Ishikawa (cell line): ENCODE results near the gene RNF144B.
A peak's percentile ranks its signal among the peaks of the same experiment; 100 is the strongest.

Experiments used
- CEBPB ChIP-seq: IDR thresholded peaks from 2 replicates; pipeline ENCODE4 v1.6.1; 2012
- CREB1 ChIP-seq: IDR thresholded peaks from 2 replicates; pipeline ENCODE4 v1.6.1; 2012; ENCODE audit warnings: low read depth
- EGR1 ChIP-seq: IDR thresholded peaks from 2 replicates; pipeline ENCODE4 v1.6.1; 2012
- EP300 ChIP-seq: IDR thresholded peaks from 2 replicates; pipeline ENCODE4 v1.6.1; 2012; ENCODE audit warnings: borderline replicate concordance
- FOXM1 ChIP-seq: IDR thresholded peaks from 2 replicates; pipeline ENCODE4 v1.6.1; 2012; ENCODE audit warnings: low read depth, borderline replicate concordance
- NFIC ChIP-seq: IDR thresholded peaks from 2 replicates; pipeline ENCODE4 v1.6.1; 2012
- RAD21 ChIP-seq: IDR thresholded peaks from 2 replicates; pipeline ENCODE4 v1.6.1; 2012; ENCODE audit warnings: low read depth
- TAF1 ChIP-seq: IDR thresholded peaks from 2 replicates; pipeline ENCODE4 v1.6.1; 2012; ENCODE audit warnings: low read depth, mild to moderate bottlenecking
- TCF12 ChIP-seq: IDR thresholded peaks from 2 replicates; pipeline ENCODE4 v1.6.1; 2012; ENCODE audit warnings: low read depth
- TEAD4 ChIP-seq: IDR thresholded peaks from 2 replicates; pipeline ENCODE4 v1.6.1; 2012
- YY1 ChIP-seq: IDR thresholded peaks from 2 replicates; pipeline ENCODE4 v1.6.1; 2012; ENCODE audit warnings: low read depth
- ZBTB7A ChIP-seq: IDR thresholded peaks from 2 replicates; pipeline ENCODE4 v1.6.1; 2012; ENCODE audit warnings: low read depth
- TF ChIP-seq, protein P1 (sequence below): IDR thresholded peaks from 2 replicates; pipeline ENCODE4 v1.6.1; 2012; ENCODE audit warnings: low read depth, mild to moderate bottlenecking
- TF ChIP-seq, protein P2 (sequence below): IDR thresholded peaks from 2 replicates; pipeline ENCODE4 v1.6.1; 2012
- TF ChIP-seq, protein P3 (sequence below): IDR thresholded peaks from 2 replicates; pipeline ENCODE4 v1.6.1; 2012

Gene RNF144B

DNA sequence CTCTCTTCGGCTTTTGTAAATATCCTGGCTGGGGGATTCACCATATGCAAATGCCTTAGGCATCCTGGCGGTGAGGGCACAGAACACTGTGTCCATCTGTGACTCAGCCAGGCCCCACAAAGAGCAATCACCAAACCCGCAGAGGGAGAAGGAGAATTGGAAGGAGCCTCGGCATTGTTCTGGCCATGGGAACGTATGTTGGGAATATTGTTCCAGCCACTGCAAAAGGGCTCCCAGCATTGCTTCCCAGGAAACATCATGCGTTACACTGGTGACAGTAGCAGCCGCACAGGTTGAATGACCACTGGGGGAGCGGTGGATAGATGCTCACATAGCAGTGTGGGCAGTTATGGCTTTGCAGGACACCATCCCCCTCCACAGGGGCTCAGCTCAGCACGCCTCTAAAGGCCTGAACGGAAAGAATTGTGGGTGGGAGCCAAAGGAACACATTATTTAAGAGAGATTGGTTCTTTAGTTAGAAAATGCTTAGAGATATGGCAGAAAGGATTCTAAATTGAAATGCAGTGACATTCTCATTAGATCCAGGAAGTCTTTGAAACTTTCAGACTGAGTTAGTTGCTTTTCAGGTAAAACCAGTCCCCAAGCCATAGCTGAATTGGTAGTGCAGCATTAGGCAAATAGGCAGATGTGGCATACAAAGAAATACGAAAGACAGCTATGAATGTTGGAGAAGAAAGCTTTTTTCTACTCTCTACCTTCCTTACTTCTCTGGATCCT is 104.3 kb downstream of the RNF144B start:
- TF ChIP-seq EGR1 (no peak), ZBTB7A (no peak), NFIC (no peak), TEAD4 (no peak), FOXM1 (no peak), YY1 (no peak), TAF1 (no peak), CREB1 (no peak), CEBPB (no peak), RAD21 (no peak), EP300 (no peak), TCF12 (no peak)
- TF ChIP-seq, protein P1, sequence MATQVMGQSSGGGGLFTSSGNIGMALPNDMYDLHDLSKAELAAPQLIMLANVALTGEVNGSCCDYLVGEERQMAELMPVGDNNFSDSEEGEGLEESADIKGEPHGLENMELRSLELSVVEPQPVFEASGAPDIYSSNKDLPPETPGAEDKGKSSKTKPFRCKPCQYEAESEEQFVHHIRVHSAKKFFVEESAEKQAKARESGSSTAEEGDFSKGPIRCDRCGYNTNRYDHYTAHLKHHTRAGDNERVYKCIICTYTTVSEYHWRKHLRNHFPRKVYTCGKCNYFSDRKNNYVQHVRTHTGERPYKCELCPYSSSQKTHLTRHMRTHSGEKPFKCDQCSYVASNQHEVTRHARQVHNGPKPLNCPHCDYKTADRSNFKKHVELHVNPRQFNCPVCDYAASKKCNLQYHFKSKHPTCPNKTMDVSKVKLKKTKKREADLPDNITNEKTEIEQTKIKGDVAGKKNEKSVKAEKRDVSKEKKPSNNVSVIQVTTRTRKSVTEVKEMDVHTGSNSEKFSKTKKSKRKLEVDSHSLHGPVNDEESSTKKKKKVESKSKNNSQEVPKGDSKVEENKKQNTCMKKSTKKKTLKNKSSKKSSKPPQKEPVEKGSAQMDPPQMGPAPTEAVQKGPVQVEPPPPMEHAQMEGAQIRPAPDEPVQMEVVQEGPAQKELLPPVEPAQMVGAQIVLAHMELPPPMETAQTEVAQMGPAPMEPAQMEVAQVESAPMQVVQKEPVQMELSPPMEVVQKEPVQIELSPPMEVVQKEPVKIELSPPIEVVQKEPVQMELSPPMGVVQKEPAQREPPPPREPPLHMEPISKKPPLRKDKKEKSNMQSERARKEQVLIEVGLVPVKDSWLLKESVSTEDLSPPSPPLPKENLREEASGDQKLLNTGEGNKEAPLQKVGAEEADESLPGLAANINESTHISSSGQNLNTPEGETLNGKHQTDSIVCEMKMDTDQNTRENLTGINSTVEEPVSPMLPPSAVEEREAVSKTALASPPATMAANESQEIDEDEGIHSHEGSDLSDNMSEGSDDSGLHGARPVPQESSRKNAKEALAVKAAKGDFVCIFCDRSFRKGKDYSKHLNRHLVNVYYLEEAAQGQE, result no peak
- TF ChIP-seq, protein P2, sequence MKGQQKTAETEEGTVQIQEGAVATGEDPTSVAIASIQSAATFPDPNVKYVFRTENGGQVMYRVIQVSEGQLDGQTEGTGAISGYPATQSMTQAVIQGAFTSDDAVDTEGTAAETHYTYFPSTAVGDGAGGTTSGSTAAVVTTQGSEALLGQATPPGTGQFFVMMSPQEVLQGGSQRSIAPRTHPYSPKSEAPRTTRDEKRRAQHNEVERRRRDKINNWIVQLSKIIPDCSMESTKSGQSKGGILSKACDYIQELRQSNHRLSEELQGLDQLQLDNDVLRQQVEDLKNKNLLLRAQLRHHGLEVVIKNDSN, result no peak
- TF ChIP-seq, protein P3, sequence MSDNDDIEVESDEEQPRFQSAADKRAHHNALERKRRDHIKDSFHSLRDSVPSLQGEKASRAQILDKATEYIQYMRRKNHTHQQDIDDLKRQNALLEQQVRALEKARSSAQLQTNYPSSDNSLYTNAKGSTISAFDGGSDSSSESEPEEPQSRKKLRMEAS, result no peak

DNA sequence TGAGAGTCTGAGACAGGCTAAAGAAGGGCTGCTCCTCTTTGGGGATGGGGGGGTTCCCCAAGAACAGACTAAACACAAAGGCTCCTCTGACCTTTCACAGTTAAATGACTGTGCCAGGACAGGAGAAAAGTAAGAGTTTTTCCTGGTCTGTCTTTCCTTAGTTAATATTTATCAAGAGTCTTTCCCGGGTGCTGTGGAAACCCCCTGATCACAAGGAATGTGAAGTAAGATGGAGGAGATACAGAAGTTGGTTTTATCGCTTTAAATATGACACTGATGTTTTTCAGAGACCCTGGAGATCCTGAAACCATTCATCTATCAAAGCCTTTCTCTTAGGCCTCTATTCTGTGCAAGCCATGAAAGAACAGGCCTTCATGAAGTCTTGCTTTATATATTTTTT is 105.8 kb downstream of the RNF144B start:
- TF ChIP-seq ZBTB7A (no peak), CREB1 (no peak), EGR1 (no peak), YY1 (no peak), TEAD4 (no peak), TCF12 (no peak), RAD21 (no peak), FOXM1 (no peak), EP300 (no peak), CEBPB (no peak), TAF1 (no peak), NFIC (no peak)
- TF ChIP-seq, protein P1, result no peak
- TF ChIP-seq, protein P2, result no peak
- TF ChIP-seq, protein P3, result no peak

DNA sequence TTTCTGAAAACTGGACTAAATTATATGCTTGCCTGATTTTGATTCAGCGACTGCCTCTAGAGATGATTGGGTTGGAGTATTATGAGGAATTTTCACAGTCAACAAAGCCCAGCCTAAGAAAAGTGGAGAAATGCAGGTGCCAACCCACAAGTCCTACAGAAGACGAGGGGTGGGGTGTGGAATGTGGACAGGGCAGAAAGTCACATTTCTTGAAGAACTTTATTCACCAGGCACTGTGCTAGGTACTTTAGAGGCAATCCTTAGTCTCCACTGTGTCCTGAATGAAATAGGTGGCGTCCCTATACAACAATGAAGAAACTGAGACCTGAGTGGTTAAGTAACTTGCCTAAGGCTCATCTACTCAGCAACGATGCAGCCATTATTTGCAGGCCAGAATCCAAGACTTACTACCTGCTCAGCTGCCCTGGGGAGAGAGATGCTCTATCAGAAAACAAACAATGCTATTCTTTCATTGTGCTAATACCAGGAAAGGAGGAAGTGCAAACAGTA is 106.3 kb downstream of the RNF144B start:
- TF ChIP-seq NFIC (peak; percentile 46; the same call in 1 of the 2 replicates), EP300 (peak; percentile 78; the same call in 1 of the 2 replicates), TEAD4 (peak; percentile 85), FOXM1 (no peak; the same call in 1 of the 2 replicates), RAD21 (no peak), TCF12 (peak; percentile 78)
- TF ChIP-seq, protein P3, result 0 out of 2 replicates have a peak, but pooled peaks have one; percentile 25

DNA sequence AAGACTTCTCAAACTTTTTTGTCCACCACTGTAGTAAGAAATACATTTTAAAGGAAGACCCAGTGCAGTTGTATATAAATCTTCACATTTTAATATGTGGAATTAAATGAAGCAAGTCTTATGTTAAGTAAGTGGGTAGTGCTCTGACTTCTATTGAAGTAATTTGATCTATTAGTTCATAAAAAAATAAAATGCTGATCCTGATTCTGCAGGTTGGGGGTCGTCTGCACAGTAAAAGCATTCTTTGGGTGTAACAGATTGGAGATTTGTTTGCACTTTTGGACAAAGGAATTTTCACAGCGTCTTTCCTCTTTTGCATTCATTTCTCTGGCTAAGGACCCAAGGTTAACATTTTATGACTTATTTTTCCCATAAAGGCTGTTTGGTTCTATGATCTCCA is 106.8 kb downstream of the RNF144B start:
- TF ChIP-seq NFIC (no peak), YY1 (no peak), FOXM1 (no peak), CEBPB (no peak), RAD21 (no peak)

DNA sequence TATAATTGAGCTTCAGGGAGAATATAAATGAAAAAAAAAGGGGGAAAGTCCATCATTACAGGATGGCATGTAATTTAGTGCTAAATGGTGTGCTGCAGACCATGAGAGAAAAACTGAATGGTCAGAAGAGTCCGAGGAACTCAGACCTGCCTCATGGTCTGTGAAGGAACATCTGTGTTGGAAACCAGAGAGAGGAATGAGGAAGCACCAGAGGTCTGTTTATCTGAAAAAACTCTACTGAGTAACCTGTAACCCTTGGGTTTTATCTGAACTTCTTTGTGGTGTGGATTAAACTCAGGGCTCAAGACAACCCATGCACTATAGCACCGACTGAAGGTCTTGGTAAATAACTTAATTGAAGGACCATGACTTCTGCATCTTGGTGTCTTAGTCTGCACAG is 108.1 kb downstream of the RNF144B start:
- no peak for TF ChIP-seq RAD21
- TF ChIP-seq TEAD4, result no peak
- TF ChIP-seq, protein P2, result no peak
- no peak for TF ChIP-seq YY1
- TF ChIP-seq CREB1, result no peak
- no peak for TF ChIP-seq NFIC
- no peak for TF ChIP-seq EP300
- no peak for TF ChIP-seq ZBTB7A
- no peak for TF ChIP-seq FOXM1
- TF ChIP-seq EGR1, result no peak
- no peak for TF ChIP-seq CEBPB
- TF ChIP-seq TAF1, result no peak
- TF ChIP-seq, protein P3, result no peak
- TF ChIP-seq, protein P1, result no peak
- no peak for TF ChIP-seq TCF12
